NCI-H1048 (cell line): ENCODE data around the gene PITX1.
"Not testable (repeated sequence)": the region's sequence is repeated elsewhere in the genome, so short reads cannot be mapped to it uniquely, and the experiment has no call there.

Source experiments
- DNase-seq: peaks from one replicate; lab custom pipeline; 2025; lab: John Stamatoyannopoulos, UW

Gene PITX1

DNA sequence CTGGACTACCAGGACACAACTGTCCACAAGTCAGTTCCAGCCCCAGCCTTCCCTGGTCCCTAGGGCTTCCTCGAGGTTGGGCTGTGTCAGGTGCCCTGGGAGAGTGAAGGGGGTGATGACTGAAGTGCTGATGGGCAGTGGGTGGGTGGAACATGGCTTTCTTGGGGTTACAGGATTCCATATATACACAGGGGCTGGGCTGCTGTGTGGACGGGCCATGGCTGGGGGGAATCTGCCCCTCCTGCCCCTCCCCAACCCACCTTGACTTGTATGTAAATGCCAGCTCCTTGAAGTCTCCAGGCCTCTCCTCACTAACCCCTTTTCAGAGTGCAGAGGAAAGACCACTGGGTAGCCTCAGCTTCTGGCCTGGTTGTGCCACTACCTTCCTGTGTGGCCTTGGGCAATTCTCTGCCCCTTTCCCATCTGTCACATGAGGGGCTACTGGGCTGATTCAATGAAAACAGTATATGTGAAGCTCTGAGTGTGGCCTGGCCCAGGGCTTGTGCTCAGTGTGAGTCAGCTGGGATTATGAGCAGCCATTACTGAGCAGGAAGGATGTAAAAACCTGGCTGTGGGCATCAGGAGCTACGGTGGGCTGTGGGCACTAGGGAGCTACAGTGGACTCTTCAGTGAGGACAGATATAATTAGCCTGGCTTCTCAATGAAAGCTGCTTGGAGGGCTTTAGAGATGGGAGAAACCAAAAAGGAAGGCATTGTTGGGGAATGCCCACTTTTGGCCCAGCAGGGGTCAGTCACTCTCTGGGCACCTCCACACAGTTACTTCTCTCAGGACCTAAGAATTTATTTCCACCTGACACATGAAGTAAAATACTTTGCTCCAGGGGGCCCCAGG lies 23.3 kb downstream of the PITX1 start:
- no peak for DNase-seq

GRCh38 chr5:135009736-135010501 lies 24.1 kb downstream of the PITX1 start:
- no peak for DNase-seq

GRCh38 chr5:135008981-135009735 lies 24.9 kb downstream of the PITX1 start:
- no peak for DNase-seq

GRCh38 chr5:135008556-135008955 lies 25.5 kb downstream of the PITX1 start:
- no peak for DNase-seq

DNA sequence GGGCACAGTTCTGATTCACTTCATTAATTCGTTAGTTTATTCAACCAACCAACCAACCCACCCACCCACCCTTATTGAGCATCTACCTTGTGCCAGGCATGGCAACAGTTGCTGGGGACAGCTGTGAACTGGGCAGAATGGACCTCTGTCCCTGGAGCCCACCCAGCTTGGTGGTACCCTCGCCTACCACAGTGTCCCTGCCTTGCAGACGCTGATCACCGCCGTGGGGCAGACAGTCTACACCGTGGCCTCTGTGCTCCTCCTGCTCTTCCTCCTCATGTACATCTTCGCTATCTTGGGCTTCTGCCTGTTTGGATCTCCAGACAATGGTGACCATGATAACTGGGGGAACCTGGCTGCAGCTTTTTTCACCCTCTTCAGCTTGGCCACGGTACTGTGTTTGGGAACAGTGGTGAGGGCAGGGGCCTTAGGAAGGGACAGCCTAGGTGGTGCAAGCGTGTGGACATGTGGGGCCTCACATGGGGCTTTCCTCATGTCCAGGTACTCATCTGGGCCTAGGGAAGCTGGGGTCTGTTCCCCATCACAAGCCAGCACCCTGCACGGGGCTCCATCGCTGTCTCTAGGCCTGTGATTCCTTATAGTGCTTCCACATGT lies 26.2 kb downstream of the PITX1 start:
- no peak for DNase-seq

GRCh38 chr5:135007305-135007704 lies 26.7 kb downstream of the PITX1 start:
- no peak for DNase-seq

DNA sequence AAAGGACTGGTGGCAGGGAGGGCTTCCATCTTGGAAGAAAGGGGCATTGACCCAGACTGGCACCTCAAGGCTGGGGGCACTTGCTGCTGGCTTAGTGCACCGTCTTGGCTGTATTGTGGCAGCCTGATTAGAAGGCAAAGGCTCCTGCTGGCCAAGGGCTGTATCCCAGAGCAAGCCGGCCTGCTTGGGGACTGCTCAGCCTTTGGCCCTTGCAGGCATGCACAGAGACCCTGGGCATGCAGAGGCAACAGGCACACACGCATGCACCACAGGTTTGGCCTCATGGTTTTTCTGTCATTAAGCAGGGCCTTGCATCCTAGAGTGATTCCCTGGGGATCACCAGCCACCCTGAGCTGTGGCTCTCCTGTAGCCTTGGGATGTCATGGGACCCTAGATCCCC lies 29.0 kb downstream of the PITX1 start:
- DNase-seq, result no peak

GRCh38 chr5:135004376-135004775 lies 29.7 kb downstream of the PITX1 start:
- DNase-seq, result no peak

GRCh38 chr5:134998068-134998467 lies 36.0 kb downstream of the PITX1 start:
- not testable (repeated sequence) for DNase-seq

- no peak for DNase-seq
Measured at GRCh38 chr5:134997015-134997414, 37.0 kb downstream of the PITX1 start.

DNA sequence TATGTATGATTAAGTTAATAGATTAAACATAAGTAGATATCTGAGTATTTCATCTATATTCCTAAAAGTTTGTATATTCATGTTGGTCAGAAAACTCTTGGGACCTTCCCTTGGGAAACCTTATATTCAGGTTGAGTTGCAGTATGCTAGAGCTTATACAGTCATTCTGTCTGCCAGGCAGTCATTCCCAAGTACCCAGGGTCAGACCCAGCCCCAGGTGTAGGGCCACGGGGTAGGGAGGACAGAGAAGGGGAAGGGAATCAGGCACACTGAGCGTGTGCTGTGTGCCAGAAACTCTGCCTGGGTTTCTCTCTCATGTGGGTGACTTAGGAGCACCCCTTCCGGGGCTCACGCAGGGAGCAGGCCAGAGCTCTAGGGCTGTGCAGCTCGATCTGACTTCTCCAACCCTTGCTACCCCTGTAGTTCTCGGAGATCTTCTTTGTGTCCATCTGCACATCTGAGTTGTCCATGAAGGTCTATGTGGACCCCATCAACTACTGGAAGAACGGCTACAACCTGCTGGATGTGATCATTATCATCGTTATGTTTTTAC lies 38.1 kb downstream of the PITX1 start:
- no peak for DNase-seq

- DNase-seq, result no peak
Measured at GRCh38 chr5:134994560-134995156, 39.4 kb downstream of the PITX1 start.

- no peak for DNase-seq
Measured at GRCh38 chr5:134993161-134993560, 40.9 kb downstream of the PITX1 start.

DNA sequence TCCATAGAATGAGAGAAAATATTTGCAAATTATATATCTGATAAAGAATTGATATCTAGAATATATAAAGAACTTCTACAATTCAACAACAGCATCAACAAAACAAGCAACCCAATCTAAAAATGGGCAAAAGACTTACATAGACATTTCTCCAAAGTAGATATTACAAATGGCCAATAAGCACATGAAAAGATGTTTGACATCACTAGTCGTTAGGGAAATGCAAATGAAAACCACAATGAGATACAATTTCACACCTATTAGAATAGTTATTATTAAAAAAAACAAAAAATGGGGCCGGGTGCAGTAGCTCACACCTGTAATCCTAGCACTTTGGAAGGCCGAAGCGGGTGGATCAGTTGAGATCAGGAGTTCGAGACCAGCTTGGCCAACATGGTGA lies 41.9 kb downstream of the PITX1 start:
- no peak for DNase-seq

- DNase-seq, result not testable (repeated sequence)
Measured at GRCh38 chr5:134990183-134990582, 43.8 kb downstream of the PITX1 start.

DNA sequence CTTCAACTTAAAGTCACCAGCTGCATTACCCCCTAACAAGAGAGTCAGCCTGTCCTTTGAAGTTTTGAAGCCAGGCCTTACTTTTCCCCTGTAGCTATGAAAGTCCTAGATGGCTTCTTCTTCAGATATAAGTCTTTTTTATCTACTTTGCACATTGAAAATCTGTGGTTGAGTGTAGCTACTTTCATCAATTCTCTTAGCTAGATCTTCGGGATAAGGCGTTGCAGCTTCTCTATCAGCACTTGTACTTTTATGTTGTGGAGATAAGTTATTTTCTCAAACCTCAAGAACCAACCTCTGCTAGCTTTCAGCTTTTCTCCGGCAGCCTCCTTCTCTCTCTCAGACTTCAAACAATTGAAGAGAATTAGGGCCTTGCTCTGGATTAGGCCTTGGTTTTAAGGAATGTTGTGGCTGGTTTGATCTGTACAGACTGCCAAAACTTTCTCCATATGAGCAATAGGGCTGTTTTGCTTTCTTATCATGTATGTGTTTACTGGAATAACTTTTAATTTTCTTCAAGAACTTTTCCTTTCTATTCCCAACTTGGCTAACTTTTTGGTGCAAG lies 44.7 kb downstream of the PITX1 start:
- no peak for DNase-seq

DNA sequence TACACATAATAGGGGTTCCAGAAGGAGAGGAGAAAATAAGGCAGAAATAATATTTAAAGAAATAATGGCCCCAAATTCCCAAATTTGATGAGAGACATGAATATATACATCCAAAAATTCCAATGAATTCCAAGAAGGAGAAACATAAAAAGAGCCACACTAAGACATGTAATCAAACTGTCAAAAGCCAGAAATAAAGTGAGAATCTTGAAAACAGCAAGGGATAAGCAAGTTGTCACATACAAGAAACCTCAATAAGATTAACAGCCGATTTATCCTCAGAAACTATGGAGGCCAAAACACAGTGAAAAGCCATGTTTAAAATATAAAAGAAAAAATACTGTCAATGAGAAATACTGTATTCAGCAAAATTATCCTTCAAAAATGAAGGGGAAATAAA lies 51.8 kb downstream of the PITX1 start:
- no peak for DNase-seq

- no peak for DNase-seq
Measured at GRCh38 chr5:134979416-134979815, 54.6 kb downstream of the PITX1 start.
